ENCODE measurements around the gene EDARADD.
A peak's percentile ranks its signal among the peaks of the same experiment; 100 is the strongest.
"Not testable (repeated sequence)": the region's sequence is repeated elsewhere in the genome, so short reads cannot be mapped to it uniquely, and the experiment has no call there.

EDARADD gene

DNA sequence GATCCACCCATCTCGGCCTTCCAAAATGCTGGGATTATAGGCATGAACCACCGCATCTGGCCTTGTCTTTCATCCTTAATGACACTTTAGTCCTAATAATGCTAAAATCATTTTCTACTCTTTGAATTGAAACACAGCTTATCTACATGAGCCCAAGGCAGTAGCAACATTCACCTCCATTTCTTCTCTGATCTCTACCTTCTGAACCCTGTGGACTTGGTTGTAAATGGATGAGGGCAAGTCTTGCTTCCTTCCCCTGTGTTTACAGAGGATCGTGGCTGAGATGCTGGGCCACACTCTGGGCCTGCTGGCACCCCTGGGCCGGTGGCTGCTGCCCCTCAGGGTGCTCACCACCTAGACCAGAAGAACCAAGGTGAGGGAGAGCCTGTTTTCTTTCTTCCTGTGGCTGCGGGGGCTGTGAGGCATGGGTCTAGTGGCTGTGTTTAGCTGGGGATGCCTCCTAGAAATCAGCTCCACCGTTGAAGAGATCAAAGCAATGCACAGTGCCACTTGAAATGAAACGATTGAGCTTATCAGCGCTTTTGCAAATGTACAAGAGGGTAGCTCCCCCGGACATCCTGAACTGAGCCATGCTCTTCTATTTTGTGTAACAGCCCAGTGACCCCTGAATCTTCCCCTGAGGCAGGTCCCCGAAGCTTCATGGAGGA lies 97.5 kb downstream of the EDARADD start:
- no peak for DNase-seq

DNA sequence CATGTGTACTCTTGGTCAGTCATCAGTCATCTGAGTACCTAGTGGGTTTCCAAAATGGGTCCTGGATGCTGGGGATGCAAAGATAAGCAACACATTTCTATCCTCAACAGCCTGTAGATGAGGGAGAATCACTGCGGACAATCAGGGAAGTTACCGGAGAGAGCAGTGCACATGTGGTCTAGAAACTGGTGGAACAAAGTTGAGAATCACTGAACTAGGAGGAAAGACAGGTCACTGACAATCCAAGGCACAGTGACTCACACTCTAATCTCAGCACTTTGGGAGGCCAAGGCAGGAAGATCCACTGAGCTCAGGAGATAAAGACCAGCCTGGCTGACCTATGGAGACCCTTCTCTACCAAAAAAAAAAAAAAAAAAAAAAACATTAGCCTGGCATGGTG lies 98.3 kb downstream of the EDARADD start:
- no peak for DNase-seq

DNA sequence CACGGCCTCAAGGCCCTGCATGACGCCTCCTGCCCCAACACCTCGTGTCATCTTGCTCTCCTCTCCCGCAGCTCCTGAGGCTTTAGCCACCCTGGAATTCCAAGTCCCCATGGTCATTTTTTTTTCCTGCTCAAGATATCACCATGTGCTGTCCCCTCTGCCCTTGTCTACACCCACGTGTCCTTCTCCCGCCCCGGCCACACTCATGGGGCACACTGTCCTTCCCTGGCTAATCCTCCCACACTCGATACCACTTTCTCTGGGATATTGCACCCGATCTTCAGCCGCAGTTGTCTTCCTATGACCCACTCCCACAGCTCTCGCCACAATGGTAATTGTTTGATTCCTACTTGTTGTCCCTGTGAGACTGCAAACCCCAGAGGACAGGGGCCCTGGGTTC lies 100.0 kb downstream of the EDARADD start:
- no peak for DNase-seq

DNA sequence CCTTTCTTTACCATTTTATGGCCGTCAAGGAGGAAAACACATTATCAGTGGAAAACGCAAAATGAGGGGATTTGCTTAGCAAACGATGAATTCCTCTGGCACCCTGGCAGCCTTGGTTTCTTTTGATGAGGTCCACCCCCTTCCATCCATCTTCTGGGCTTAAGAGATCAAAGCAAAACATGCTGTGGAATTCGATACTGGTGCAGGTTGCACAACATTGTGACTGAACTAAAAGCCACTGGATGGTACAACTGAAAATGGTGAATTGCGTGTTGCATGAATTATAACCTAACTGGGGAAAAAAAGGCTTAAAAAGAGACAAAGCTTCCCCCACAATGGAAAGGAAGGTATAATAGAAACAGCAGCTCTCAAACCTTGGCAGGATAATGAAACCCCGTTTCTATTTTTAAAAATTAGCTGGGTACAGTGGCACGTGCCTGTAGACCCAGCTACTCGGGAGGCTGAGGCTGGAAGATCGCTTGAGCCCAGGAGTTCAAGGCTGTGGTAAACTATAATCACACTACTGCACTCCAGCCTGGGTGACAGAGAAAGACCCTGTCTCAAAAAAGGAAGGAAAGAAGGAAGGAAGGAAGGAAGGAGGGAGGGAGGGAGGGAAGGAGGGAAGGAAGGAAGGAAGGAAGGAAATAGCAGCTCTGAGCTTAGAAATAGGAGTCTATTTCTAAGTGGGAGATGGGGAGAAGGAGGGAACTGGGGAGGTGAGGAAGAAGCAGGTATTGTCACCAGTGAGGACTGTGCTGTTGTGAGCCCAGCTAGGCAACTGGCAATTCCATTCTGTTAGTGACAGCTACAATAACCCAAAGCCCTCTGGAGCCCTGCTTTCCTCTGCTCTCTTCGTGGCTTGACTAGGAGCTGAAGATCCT lies 100.7 kb downstream of the EDARADD start:
- DNase-seq: no peak

DNA sequence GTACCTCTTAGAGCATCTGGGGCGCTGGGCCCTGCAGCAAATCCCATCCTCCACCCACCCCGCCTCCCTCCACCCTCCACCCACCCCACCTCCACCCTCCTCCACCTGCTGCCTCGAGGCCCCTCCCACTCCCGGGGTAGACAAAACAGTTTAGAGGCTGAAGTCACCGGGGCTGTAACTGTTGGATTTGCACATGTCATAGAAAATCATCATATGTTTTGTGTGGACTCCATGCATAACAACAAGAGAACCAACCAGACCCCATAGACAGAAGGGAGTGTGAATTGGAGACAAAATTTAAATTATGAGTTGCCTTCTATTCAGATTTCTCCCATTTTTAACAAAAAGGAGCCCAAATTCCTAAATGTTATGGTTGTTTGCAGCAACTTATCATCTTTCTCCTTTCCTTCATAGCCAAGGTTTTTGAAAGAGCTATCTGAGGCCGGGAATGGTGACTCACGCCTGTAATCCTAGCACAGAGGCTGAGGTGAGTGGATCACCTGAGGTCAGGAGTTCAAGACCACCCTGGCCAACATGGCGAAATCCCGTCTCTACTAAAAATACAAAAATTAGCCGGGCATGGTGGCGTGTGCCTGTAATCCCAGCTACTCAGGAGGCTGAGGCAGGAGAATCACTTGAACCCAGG lies 101.5 kb downstream of the EDARADD start:
- DNase-seq: no peak

DNA sequence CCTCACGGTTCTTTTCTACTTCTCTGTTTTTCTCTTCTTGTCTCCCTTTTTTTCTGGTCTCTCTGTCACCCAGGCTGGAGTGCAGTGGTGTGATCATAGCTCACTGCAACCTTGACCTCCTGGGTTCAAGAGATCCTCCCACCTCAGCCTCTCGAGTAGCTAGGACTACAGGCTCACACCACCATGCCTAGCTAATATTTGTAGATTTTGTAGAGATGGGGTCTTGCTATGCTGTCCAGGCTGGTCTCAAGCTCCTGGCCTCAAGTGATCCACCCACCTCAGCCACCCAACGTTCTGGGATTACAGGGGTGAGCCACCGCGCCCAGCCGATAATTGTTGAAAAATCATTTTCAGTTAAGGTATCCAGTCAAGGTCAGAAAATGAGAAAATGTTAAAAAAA lies 103.8 kb downstream of the EDARADD start:
- no peak for DNase-seq

DNA sequence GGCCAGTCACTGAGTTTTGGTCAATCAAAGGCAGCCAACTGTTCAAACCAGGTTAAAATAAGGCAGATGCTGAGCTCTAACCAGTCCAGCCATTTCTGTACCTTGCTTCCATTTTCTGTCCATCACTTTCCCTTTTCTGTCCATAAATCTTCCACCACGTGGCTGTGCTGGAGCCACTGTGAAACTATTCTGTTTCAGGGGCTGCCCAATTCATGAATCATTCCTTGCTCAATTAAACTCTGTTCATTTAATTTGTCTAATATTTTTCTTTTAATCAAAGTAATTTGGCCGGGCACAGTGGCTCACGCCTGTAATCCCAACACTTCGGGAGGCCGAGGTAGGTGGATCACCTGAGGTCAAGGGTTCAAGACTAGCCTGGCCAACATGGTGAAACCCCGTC lies 107.0 kb downstream of the EDARADD start:
- no peak for DNase-seq

DNA sequence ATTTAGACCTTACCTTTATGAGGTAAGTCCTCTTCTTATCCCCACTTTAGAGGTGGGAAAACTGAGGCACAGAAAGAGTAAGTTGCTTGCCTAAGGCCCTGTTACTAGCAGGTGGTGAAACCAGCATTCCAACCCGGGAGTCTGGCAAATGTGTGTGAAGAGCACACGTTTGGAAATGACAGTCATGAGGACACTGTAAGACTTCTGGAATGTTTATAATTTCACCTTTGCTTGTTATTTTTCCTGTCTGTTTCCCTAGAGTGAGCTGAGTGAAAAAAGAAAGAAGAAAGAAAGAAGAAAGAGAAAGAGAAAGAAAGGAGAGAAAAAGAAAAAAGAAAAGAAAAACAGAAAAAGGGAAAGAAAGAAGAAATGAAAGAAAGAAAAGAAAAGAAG lies 108.5 kb downstream of the EDARADD start:
- no peak for DNase-seq

DNA sequence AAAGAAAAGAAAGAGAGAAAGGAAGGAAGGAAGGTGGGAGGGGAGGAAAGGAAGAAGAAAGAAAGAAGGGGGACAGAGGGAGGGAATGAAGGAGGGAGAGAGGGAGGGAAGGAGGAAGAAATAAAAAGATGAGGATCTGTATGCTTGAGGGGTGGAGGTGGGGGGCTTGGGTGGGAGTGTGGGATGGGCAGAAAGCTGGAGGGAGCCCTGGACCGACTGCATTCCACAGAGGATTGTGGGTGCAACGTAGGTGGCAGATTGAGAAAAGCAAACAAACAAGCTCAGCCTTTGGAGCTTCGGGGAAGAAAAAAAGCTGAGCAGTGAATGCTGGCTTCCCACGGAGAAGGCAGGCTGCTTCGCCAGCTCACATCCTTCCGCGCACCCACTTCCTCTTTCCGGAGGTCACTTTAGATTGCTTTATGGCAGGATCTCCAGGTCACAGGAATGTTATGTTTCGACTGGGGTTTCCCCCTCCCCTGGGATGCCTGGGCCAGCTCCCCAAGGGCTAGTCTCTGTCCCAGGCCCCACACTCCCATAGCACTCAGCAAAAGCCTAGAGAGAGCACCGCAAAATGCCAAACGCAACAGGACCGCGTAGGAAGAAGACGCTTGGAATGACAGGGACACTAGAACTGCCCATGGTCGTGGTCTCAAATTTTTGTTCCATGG lies 109.0 kb downstream of the EDARADD start:
- DNase-seq: peak; percentile 60

DNA sequence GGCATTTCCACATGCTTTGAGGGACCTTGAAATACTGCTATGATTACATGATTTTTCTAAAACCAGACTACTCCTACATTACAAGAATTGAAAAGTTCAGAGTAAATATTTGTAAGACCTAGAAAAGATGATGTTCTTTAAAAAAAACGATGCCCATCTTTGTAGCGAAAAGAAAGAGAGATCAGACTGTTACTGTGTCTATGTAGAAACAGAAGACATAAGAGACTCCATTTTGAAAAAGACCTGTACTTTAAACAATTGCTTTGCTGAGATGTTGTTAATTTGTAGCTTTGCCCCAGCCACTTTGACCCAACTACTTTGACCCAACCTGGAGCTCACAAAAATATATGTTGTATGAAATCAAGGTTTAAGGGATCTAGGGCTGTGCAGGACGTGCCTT lies 110.3 kb downstream of the EDARADD start:
- not testable (repeated sequence) for DNase-seq

DNA sequence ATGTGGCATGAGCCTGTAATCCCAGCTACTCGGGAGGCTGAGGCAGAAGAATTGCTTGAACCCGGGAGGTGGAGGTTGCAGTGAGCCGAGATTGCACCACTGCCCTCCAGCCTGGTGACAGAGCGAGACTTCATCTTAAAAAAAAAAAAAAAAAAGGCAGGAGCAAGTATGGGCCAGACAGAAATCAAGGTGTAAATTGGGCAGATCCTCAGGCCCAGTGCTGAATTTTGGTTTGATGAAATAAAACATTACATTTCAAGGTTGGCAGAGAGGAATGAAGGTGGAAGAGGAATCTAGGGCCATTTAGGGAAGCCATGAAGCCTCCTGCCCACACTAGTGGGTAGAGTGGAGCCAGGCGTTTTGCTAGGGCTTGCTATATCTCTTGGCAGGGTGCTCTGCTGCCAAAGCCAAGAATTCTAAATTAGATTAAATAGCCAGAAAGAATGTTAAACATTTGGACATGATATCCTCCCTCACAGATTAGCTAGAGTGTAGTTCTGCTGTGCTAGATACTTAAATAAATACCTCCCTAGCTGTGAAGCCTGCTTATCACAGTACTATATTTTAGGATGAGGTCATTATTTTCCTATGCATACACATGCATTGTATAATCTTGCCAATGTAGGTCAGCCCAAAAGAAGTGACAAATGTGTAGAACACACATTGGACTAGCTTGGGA lies 113.1 kb downstream of the EDARADD start:
- DNase-seq: no peak

DNA sequence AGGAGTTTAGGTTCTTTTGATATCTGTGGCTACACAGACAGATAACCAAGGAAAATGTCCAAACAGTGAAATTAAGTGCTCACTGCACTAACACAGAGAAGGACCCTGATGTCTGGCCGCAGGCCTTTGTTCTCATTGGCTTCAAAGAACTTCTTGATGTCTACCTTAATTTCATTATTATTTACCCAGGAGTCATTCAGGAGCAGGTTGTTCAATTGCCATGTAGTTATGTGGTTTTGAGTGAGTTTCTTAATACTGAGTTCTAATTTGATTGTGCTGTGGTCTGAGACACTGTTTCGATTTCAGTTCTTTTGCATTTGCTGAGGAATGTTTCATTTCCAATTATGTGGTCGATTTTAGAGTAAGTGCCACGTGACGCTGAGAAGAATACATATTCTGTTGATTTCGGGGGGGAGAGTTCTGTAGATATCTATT lies 114.5 kb downstream of the EDARADD start:
- no peak for DNase-seq

DNA sequence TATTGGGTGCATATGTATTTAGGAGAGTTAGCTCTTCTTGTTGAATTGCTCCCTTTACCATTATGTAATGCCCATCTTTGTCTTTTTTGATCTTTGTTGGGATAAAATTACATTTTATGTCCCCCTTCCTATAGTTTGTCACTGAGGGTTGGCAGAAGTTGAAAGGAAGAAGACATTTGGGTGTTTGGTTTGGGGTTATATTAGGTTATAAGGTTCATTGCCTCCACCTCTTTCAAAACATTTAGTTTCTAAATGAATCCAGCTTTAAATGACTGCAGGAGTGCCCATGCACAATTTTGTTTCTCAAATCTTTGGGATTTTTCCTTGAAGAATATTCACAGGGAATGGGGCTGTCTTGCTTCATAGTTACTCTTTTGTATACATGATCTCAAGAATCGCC lies 115.1 kb downstream of the EDARADD start:
- DNase-seq: no peak

DNA sequence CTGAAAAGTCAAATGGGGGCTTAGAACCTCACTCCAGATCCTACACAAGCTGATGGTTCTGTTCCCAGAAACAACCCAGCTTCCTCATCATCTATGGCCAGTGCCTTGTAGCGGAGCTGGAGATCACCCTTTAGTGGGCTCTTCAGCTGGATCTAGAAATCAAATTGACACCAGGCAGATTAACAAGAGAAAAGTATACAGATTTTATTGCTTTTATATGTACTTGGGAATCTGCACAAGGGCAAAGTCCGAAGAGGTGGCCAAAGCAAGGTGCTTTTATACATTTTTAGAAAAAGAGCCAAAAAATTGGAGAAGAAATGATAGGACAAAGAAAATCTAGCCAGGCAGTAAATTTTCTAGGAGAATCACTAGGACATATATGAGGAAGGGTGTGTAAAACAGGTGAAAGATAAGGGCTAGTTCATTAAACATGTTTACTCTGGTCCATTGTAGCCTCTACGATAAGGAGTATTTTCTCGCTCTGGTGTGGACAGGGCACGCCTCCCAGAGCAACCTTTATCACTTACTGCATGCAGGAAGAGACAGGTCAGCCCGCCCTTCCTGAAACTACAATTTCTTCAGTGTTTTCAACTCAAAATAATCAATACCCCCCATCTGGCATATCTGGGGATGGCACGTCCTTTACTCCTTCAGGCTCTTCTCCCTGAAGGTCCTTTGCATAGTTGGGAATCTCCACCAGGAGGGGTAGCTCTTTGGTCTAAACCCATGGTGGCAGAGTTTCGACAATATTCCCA lies 115.7 kb downstream of the EDARADD start:
- no peak for DNase-seq

DNA sequence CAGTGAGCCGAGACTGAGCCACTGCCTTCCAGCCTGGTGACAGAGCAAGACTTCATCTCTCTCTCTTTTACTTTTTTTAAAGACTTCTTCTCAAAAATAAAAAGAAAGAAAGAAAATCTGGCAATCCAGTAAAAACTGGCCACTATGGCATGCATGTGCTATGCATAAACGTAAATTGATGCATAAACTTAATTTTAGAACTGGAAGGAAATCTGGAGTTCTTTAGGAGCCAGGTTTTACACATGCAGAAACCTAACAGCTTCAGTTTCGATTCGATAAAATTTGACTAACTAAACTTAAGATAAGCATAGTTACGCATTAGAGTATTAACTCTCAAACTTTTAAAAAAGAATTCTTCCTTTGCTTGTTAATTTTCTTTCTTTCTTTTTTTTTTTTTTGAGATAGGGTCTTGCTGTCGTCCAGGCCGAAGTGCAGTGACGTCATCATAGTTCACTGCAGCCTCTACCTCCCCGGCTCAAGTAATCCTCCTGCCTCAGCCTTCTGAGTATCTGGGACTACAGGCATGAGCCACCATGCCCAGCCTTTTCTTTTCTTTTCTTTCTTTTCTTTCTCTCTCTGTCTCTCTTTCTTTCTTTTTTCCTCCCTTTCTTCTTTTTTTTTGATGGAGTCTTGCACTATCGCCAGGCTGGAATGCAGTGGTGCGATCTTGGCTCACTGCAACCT lies 117.8 kb downstream of the EDARADD start:
- DNase-seq: no peak

DNA sequence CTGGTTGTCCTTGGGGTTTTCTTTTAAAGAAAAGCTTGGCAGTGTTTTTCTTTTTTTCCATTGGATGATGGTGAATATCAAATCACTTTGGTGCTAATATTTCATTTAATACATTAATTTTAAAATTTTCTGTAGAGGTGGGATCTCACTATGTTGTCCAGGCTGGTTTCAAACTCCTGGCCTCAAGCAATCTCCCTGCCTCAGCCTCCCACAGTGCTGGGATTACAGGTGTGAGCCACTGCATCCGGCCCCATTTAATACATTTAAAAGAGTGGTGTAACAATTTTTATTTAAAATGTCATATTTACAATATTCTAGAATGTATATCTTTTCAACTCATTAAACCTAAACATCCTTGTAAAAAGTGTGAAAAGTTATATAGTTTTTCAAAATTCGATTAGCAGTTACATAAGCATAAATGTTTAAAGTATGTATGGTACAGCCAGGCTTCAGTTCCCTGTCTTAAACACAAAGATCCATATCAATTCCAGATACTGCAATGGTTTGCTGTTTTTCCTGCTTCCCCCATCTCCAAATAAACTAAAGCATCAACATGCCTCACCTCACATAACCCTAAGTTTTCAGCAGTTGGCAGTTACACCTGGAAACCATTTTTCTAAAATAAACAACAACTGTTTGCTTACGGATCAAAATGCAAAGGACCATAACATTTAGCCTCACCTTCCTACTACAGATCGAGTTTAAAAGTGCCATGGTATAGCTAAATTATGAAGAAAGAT lies 120.8 kb downstream of the EDARADD start:
- no peak for DNase-seq

DNA sequence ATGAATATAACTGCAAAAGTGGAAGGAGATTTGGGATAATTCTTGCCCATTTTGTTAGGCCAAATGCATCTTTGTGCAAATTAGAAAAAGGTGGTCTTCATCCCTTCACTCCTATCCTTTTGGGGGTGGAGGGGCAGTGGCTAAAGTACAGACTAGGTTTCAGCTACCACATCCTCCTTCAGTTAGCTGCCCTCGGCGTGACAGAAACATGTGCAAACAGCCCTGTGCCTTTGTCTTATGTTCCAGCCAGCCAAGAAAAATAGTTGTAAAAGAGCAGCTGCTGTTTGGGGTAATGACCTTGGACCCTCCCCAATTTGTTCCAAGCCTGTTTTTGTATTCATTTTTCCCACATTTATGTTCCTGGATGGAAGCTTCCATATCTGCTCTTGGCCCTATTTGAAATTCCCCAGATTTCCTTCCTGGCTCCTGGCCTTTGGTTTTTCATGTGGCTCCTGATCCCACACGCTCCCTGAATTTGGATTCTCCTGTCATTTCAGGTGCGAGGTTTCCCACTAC lies 121.4 kb downstream of the EDARADD start:
- DNase-seq: no peak

DNA sequence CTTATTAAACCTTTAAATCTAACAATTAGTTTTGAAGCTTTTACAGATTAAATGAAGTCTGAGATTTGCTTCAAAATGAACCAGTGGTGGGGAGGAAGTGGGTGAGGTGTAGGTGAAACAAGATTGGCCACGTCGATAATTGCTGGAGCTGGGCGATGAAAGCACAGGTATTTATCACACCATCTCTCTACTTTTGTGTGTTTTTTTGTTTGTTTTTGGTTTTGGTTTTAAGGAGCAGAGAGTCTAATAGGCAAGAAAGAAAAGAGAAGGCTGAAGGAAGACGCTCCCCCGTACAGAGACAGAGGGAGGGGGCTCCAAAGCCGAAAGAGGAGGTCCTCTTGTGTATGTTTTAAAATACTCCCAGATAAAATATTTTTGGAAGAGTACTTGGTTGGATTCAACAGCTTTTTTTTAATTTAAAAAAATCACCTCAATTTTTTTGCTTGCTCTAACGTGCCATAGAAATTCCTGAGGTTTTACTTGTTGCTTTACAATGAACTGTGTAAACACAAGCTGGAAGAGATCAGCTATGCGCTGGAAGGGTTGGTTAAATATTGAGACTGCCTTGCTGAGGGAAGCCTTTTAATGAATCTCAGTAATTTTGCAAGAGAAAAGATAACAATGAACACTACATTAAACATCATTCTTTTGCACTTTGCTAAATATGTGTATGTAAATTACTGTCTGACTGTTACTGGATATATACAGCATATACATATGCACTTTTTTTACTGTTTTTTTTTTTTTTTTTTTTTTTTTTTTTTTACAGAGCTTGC lies 123.0 kb downstream of the EDARADD start:
- DNase-seq: no peak

DNA sequence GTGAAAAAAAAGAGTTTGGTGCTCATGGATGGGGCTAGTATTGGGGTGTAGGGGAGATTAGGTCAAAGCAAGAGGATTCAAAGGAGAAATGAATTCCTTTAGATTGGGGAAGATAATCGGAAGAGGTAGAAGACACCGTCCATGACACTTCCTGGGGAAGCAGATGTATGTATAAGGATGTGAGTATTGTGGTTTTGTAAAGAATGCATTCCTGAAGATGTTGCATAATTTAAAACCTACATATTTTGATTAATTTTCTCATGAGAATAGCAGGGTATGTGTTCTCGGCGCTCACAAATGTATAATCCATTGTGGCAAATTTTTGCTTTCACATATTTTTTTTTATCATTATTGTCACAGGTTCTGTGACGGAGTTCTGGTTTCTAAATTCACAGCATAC lies 124.2 kb downstream of the EDARADD start:
- no peak for DNase-seq

Measured in femur (tissue), 1 donor.